Neural progenitor cell (in vitro differentiated cells): ENCODE data around the gene HDAC4. TPM values are rescaled to one million over a fixed set of nuclear protein-coding genes. Genes with fewer than 3 reads are reported as not detected.

Experiments used
- DNase-seq: peaks from one replicate; pipeline ENCODE4 v3.0.0-alpha.2; 2016; ENCODE audit warnings: low spot score
- H2AFZ ChIP-seq: fragments of 200-600 bp; sonication (generic); replicated peaks from 2 replicates; pipeline ENCODE4 v1.6.1; 2016; ENCODE audit warnings: antibody characterized with exemption
- H3F3A ChIP-seq: fragments of 200-600 bp; sonication (generic); 2 replicates; pipeline ENCODE4 v1.6.1; 2016; ENCODE audit warnings: antibody characterized with exemption, low read depth
- H3K27ac ChIP-seq: fragments of 200-600 bp; sonication (generic); 2 replicates; pipeline ENCODE4 v1.5.1; 2016; ENCODE audit warnings: mild to moderate bottlenecking
- H3K27me3 ChIP-seq: fragments of 200-600 bp; sonication (generic); 2 replicates; pipeline ENCODE4 v1.6.1; 2016; ENCODE audit warnings: mild to moderate bottlenecking, moderate library complexity
- H3K36me3 ChIP-seq: fragments of 200-600 bp; sonication (generic); 2 replicates; pipeline ENCODE4 v1.5.1; 2016
- H3K4me1 ChIP-seq: fragments of 200-600 bp; sonication (generic); 2 replicates; pipeline ENCODE4 v1.6.1; 2016; ENCODE audit warnings: mixed run types
- H3K4me2 ChIP-seq: fragments of 200-600 bp; sonication (generic); 2 replicates; pipeline ENCODE4 v1.6.1; 2016
- H3K4me3 ChIP-seq: fragments of 200-600 bp; sonication (generic); 2 replicates; pipeline ENCODE4 v1.5.1; 2016
- H3K79me2 ChIP-seq: fragments of 200-600 bp; sonication (generic); 2 replicates; pipeline ENCODE4 v1.6.1; 2016; ENCODE audit warnings: low read depth
- H3K9ac ChIP-seq: fragments of 200-600 bp; sonication (generic); 2 replicates; pipeline ENCODE4 v1.6.1; 2016
- H3K9me3 ChIP-seq: fragments of 200-600 bp; sonication (generic); 2 replicates; pipeline ENCODE4 v1.5.1; 2016; ENCODE audit warnings: low read depth
- H4K20me1 ChIP-seq: fragments of 200-600 bp; sonication (generic); 2 replicates; pipeline ENCODE4 v1.6.1; 2016; ENCODE audit warnings: low read depth
- H3K27ac Mint-ChIP-seq: 3 replicates; pipeline ENCODE4 v1.8.0; 2021; ENCODE audit warnings: mixed read lengths
- H3K27me3 Mint-ChIP-seq: 2 replicates; pipeline ENCODE4 v1.8.0; 2022; ENCODE audit warnings: low read depth, mild to moderate bottlenecking, inconsistent platforms, moderate library complexity, mixed read lengths; ENCODE audit not compliant: insufficient read depth
- H3K36me3 Mint-ChIP-seq: 3 replicates; pipeline ENCODE4 v1.8.0; 2021; ENCODE audit warnings: mixed read lengths
- H3K4me1 Mint-ChIP-seq: 3 replicates; pipeline ENCODE4 v1.8.0; 2021; ENCODE audit warnings: mixed read lengths
- H3K4me3 Mint-ChIP-seq: 3 replicates; pipeline ENCODE4 v1.8.0; 2021; ENCODE audit warnings: mild to moderate bottlenecking, moderate library complexity, mixed read lengths
- H3K9me3 Mint-ChIP-seq: 3 replicates; pipeline ENCODE4 v1.8.0; 2020; ENCODE audit warnings: mixed read lengths
- CTCF ChIP-seq: fragments of 200-600 bp; sonication (generic); IDR thresholded peaks from 2 replicates; pipeline ENCODE4 v1.5.1; 2017; ENCODE audit warnings: antibody characterized with exemption, mild to moderate bottlenecking
- EZH2 ChIP-seq: fragments of 200-600 bp; sonication (generic); IDR thresholded peaks from 2 replicates; pipeline ENCODE4 v1.6.1; 2017; ENCODE audit warnings: antibody characterized with exemption, mild to moderate bottlenecking, moderate library complexity
- EZH2phosphoT487 ChIP-seq: fragments of 200-600 bp; sonication (generic); IDR thresholded peaks from 2 replicates; pipeline ENCODE4 v1.6.1; 2017; ENCODE audit warnings: antibody characterized with exemption
- total RNA-seq: library from RNA; depleted of rRNA; stranded (reverse); fragments of >200 nt; gene quantifications from 2 replicates; pipeline ENCODE4 v1.2.3, GENCODE V29; 2015; ENCODE audit warnings: low replicate concordance

HDAC4 gene
- total RNA-seq, 1 donor from 2014 or later = 36.0 TPM

- H3K4me2 ChIP-seq = no peak overlapping the region
- H3K79me2 ChIP-seq = peaks cover 86% of the 10 kb centered on the region
- peaks cover 8% of the 10 kb centered on the region for H3K4me1 ChIP-seq
- H2AFZ ChIP-seq = no peak overlapping the region
- no peaks in the 10 kb centered on the region for H3K27me3 Mint-ChIP-seq
- H3K4me3 ChIP-seq = no peak overlapping the region
- H3K9me3 ChIP-seq = peaks cover 10% of the 10 kb centered on the region
- H3K4me1 Mint-ChIP-seq = peaks cover 15% of the 10 kb centered on the region
- H3K36me3 ChIP-seq = no peaks in the 10 kb centered on the region
- H3K36me3 Mint-ChIP-seq = peaks cover 20% of the 10 kb centered on the region
- H3K27ac Mint-ChIP-seq = no peak overlapping the region
- peaks cover 19% of the 10 kb centered on the region for H3K9me3 Mint-ChIP-seq
- no peak for DNase-seq
- H3F3A ChIP-seq = no peaks in the 10 kb centered on the region
- no peak overlapping the region for H3K9ac ChIP-seq
- no peak overlapping the region for H3K4me3 Mint-ChIP-seq
- no peak overlapping the region for H3K27ac ChIP-seq
- H4K20me1 ChIP-seq = peaks cover 33% of the 10 kb centered on the region
- H3K27me3 ChIP-seq = no peaks in the 10 kb centered on the region
- no peak for TF ChIP-seq CTCF
- TF ChIP-seq EZH2phosphoT487 = no peak
- no peak for TF ChIP-seq EZH2
Measured at GRCh38 chr2:239260546-239261327, 140.1 kb downstream of the HDAC4 start.

- Mint-ChIP-seq H3K9me3 (peaks cover 19% of the 10 kb centered on the region), H3K27ac (no peak overlapping the region), H3K4me1 (peaks cover 11% of the 10 kb centered on the region), H3K36me3 (peaks cover 20% of the 10 kb centered on the region), H3K4me3 (no peak overlapping the region), H3K27me3 (no peaks in the 10 kb centered on the region)
- no peak overlapping the region for H3K4me2 ChIP-seq
- H3K4me1 ChIP-seq = peaks cover 12% of the 10 kb centered on the region
- no peak overlapping the region for H3K27ac ChIP-seq
- H3K27me3 ChIP-seq = no peaks in the 10 kb centered on the region
- no peaks in the 10 kb centered on the region for H3K36me3 ChIP-seq
- no peak for TF ChIP-seq CTCF
- no peak for TF ChIP-seq EZH2
- TF ChIP-seq EZH2phosphoT487 = no peak
- no peak for DNase-seq
- H3K79me2 ChIP-seq = peaks cover 86% of the 10 kb centered on the region
- no peak overlapping the region for H2AFZ ChIP-seq
- H3K4me3 ChIP-seq = no peak overlapping the region
- no peaks in the 10 kb centered on the region for H3F3A ChIP-seq
- peaks cover 31% of the 10 kb centered on the region for H4K20me1 ChIP-seq
- peaks cover 10% of the 10 kb centered on the region for H3K9me3 ChIP-seq
- no peak overlapping the region for H3K9ac ChIP-seq
Measured at GRCh38 chr2:239259603-239260298, 141.1 kb downstream of the HDAC4 start.

GRCh38 chr2:239259173-239259572, 141.6 kb downstream of the HDAC4 start:
- peaks cover 12% of the 10 kb centered on the region for H3K4me1 ChIP-seq
- Mint-ChIP-seq H3K4me3 (no peak overlapping the region), H3K36me3 (peaks cover 20% of the 10 kb centered on the region), H3K4me1 (peaks cover 8% of the 10 kb centered on the region), H3K27ac (no peak overlapping the region), H3K27me3 (no peaks in the 10 kb centered on the region), H3K9me3 (peaks cover 19% of the 10 kb centered on the region)
- TF ChIP-seq EZH2 (no peak), CTCF (no peak), EZH2phosphoT487 (no peak)
- H3K36me3 ChIP-seq = no peaks in the 10 kb centered on the region
- no peak overlapping the region for H3K4me3 ChIP-seq
- H3K9ac ChIP-seq = no peak overlapping the region
- DNase-seq = no peak
- no peak overlapping the region for H2AFZ ChIP-seq
- no peaks in the 10 kb centered on the region for H3K27me3 ChIP-seq
- peaks cover 10% of the 10 kb centered on the region for H3K9me3 ChIP-seq
- no peaks in the 10 kb centered on the region for H3F3A ChIP-seq
- H3K27ac ChIP-seq = no peak overlapping the region
- peaks cover 86% of the 10 kb centered on the region for H3K79me2 ChIP-seq
- H3K4me2 ChIP-seq = no peak overlapping the region
- H4K20me1 ChIP-seq = peaks cover 28% of the 10 kb centered on the region
